Dendritic cell treated with granulocyte-macrophage colony-stimulating factor and Interleukin-4, amounts not matched to agents 40 ng/mL and 50 ng/mL, for 4 days (primary cell): ENCODE measurements around the gene RAB20.
A peak's percentile ranks its signal among the peaks of the same experiment; 100 is the strongest.

ENCODE experiments used
- H3K27ac Mint-ChIP-seq: one replicate; pipeline ENCODE4 v1.8.0; 2022; ENCODE audit warnings: mild to moderate bottlenecking, mixed read lengths
- H3K27me3 Mint-ChIP-seq: one replicate; pipeline ENCODE4 v1.8.0; 2022; ENCODE audit warnings: mild to moderate bottlenecking, mixed read lengths
- H3K36me3 Mint-ChIP-seq: one replicate; pipeline ENCODE4 v1.8.0; 2022; ENCODE audit warnings: low read depth, mixed read lengths
- H3K4me1 Mint-ChIP-seq: one replicate; pipeline ENCODE4 v1.8.0; 2022; ENCODE audit warnings: low read depth, mixed read lengths
- H3K4me3 Mint-ChIP-seq: one replicate; pipeline ENCODE4 v1.8.0; 2022; ENCODE audit warnings: mild to moderate bottlenecking, moderate library complexity, mixed read lengths
- H3K9me3 Mint-ChIP-seq: one replicate; pipeline ENCODE4 v1.8.0; 2022; ENCODE audit warnings: mixed read lengths
- intact Hi-C: fragments of 100-400 bp; cut with micrococcal nuclease; formaldehyde crosslinking; loops from one replicate; pipeline ENCODE4 v1.15.0; 2022

RAB20 gene

DNA sequence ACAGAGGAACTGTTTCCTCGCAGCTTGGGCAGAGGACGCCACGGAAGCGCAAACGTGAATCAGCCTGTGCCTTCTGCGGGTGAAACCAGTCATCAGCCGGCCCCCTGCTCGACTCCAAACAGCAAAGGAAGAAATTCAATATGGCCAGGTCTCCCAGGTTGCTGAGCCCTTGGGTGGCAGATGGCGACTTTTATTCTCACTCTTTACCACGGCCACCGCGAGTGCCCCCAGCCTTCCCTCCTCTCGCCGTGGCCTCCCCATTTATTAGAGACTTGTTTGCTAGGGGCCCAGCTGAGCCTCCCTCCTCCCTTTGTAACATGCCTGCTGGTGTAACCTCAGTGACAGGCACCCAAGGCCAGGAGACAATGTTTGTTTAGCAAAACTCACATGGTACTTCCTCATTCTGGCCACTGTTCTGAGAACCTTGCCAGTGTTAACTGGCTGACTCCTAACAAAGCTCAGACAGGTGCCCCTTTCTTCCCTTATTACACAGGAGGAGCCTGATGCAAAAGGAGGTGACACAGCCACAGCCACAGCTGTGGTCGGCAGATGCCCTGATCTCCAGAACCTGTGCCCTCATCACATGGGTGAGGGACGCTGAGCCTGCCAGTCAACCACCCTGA lies 5.8 kb downstream of the RAB20 start:
- Mint-ChIP-seq H3K27ac (peak overlapping the region; percentile 44), H3K36me3 (peaks cover 80% of the 10 kb centered on the region), H3K4me1 (peaks cover 77% of the 10 kb centered on the region), H3K4me3 (no peak overlapping the region), H3K9me3 (peaks cover 6% of the 10 kb centered on the region), H3K27me3 (no peaks in the 10 kb centered on the region)
- intact Hi-C loops: no loop called here

DNA sequence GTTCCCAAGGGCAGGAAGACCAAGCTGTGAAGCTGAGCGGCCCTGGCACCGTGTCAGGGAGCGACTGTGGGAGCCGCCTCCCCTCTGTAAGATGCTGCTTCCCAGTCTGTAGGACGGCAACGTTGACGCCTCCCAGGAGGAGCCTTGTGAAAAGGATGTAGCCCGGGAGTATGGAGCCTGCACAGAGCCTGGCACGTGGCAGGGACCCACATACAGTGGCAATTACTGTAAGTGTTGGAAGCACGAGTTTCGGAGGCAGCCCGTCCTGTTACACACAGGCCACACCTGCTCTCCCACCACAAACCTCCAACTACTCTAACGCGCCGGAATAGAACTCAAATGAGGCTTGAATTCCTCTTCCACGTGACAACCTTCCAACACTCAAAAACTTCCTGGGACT lies 6.6 kb downstream of the RAB20 start:
- Mint-ChIP-seq H3K4me1 (peaks cover 71% of the 10 kb centered on the region), H3K36me3 (peaks cover 83% of the 10 kb centered on the region), H3K27me3 (no peaks in the 10 kb centered on the region), H3K4me3 (no peak overlapping the region), H3K27ac (peak overlapping the region; percentile 44), H3K9me3 (peaks cover 6% of the 10 kb centered on the region)
- intact Hi-C loops: no loop called here

- Mint-ChIP-seq H3K36me3 (peaks cover 81% of the 10 kb centered on the region), H3K4me1 (peaks cover 68% of the 10 kb centered on the region), H3K27ac (no peak overlapping the region), H3K9me3 (peaks cover 6% of the 10 kb centered on the region), H3K4me3 (no peak overlapping the region), H3K27me3 (no peaks in the 10 kb centered on the region)
- intact Hi-C loops: no loop called here
Measured at GRCh38 chr13:110554227-110554836, 7.2 kb downstream of the RAB20 start.

GRCh38 chr13:110553417-110553816 lies 8.1 kb downstream of the RAB20 start:
- Mint-ChIP-seq H3K4me1 (peaks cover 66% of the 10 kb centered on the region), H3K36me3 (peaks cover 75% of the 10 kb centered on the region), H3K27ac (no peak overlapping the region), H3K4me3 (no peak overlapping the region), H3K9me3 (peaks cover 6% of the 10 kb centered on the region), H3K27me3 (no peaks in the 10 kb centered on the region)
- intact Hi-C loops: no loop called here

GRCh38 chr13:110552767-110553166 lies 8.8 kb downstream of the RAB20 start:
- Mint-ChIP-seq H3K4me1 (peaks cover 62% of the 10 kb centered on the region), H3K36me3 (peaks cover 74% of the 10 kb centered on the region), H3K9me3 (peaks cover 6% of the 10 kb centered on the region), H3K27ac (no peak overlapping the region), H3K27me3 (no peaks in the 10 kb centered on the region), H3K4me3 (no peak overlapping the region)
- intact Hi-C loops: no loop called here

- no peaks in the 10 kb centered on the region for H3K27me3 Mint-ChIP-seq
- intact Hi-C loops: no loop called here
- H3K27ac Mint-ChIP-seq: no peak overlapping the region
- no peak overlapping the region for H3K4me3 Mint-ChIP-seq
- H3K36me3 Mint-ChIP-seq: peaks cover 69% of the 10 kb centered on the region
- H3K4me1 Mint-ChIP-seq: peaks cover 59% of the 10 kb centered on the region
- H3K9me3 Mint-ChIP-seq: no peaks in the 10 kb centered on the region
Measured at GRCh38 chr13:110551284-110551683, 10.2 kb downstream of the RAB20 start.

DNA sequence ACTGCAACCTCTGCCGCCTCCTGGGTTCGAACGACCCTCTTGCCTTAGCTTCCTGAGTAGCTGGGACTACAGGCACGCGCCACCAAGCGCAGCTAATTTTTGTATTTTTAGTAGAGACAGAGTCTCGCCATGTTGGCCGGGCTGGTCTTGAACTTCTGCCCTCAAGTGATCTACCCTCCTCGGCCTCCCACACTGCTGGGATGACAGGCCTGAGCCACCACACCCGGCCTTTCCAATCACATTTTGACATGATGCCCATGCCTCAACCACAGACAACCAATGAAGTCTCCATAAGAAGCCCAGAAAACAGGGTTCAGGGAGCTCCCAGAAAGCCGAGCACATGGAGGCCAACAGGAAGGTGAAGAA lies 11.7 kb downstream of the RAB20 start:
- Mint-ChIP-seq H3K4me1 (peaks cover 55% of the 10 kb centered on the region), H3K27ac (no peak overlapping the region), H3K27me3 (no peaks in the 10 kb centered on the region), H3K9me3 (peaks cover 6% of the 10 kb centered on the region), H3K4me3 (no peak overlapping the region), H3K36me3 (peaks cover 72% of the 10 kb centered on the region)
- intact Hi-C loops: no loop called here

- H3K27me3 Mint-ChIP-seq: no peaks in the 10 kb centered on the region
- H3K9me3 Mint-ChIP-seq: peaks cover 7% of the 10 kb centered on the region
- no peak overlapping the region for H3K4me3 Mint-ChIP-seq
- intact Hi-C loops: no loop called here
- no peak overlapping the region for H3K27ac Mint-ChIP-seq
- peaks cover 50% of the 10 kb centered on the region for H3K4me1 Mint-ChIP-seq
- H3K36me3 Mint-ChIP-seq: peaks cover 72% of the 10 kb centered on the region
Measured at GRCh38 chr13:110548891-110549794, 12.4 kb downstream of the RAB20 start.

DNA sequence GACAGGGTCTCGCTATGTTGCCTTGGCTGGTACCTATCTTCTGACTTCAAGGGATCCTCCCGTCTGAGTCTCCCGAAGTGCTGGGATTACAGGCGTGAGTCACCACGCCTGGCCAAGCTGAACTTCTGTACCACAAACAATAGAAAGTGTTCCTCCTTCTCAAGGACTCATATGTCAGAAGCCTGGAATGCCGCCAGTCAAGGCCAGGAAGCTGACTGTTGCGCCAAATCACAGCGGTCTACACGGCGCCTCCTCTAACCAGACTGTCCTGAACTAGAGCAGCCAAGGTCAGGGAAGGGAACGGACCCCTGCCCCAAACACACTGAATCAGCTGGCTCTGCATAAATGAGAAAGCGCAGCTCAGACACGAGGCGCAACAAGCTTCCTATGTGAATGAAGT lies 14.6 kb downstream of the RAB20 start:
- Mint-ChIP-seq H3K36me3 (peaks cover 83% of the 10 kb centered on the region), H3K27ac (peak overlapping the region; percentile 30)

DNA sequence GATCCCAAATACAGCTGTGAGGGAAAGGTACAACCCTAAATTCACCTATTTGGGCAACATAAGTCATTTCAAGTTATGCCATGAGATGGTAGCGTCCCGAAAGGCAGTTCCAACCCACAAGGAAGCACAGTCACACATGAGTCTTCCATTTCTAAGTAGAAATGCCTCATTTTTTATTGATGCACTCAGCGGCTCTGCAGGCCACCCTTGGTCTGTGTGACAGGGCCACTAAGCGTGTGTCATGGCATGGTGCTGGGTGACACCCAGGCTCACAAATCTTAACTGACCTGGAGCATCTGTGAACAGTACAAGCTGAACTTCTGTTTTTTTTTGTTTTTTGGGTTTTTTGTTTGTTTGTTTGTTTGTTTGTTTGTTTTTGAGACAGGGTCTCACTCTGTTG lies 15.1 kb downstream of the RAB20 start:
- Mint-ChIP-seq H3K27ac (peak overlapping the region; percentile 30), H3K4me3 (no peak overlapping the region), H3K36me3 (peaks cover 79% of the 10 kb centered on the region), H3K9me3 (peaks cover 7% of the 10 kb centered on the region), H3K4me1 (peaks cover 63% of the 10 kb centered on the region), H3K27me3 (no peaks in the 10 kb centered on the region)
- intact Hi-C loops: no loop called here

More for the DNA sequence above, 14.6 kb downstream of the RAB20 start:
- no peaks in the 10 kb centered on the region for H3K27me3 Mint-ChIP-seq
- peaks cover 60% of the 10 kb centered on the region for H3K4me1 Mint-ChIP-seq
- H3K4me3 Mint-ChIP-seq: no peak overlapping the region
- H3K9me3 Mint-ChIP-seq: peaks cover 7% of the 10 kb centered on the region
- intact Hi-C loops: no loop called here

DNA sequence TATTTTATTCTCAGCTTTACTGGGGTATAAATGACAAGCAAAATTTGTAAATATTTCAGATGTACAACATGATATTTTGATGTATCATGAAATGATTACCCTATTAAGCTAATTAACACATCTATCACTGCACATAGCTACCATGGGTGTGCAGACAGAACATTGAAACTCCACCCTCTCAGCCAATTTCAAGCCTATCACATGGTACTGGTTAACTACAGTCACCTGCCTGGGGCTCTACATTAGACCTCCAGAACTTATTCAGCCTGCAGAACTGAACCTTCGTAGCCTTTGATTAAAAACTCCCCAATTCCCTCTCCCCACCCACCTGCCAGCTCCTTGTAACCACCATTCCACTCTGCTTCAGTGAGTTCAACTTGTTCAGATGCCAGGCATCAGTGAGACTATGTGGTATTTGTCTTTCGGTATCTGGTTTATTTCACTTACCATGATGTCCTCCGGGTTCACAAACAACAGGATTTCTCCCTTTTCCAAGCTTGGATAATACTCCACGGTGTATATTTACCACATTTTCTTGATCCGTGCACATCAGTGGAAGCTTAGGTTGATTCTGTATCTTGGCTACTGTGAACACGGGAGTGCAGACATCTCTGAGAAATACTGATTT lies 19.2 kb downstream of the RAB20 start:
- intact Hi-C loops: no loop called here
- Mint-ChIP-seq H3K4me1 (peaks cover 66% of the 10 kb centered on the region), H3K9me3 (peaks cover 7% of the 10 kb centered on the region), H3K27ac (no peak overlapping the region), H3K4me3 (no peak overlapping the region), H3K27me3 (no peaks in the 10 kb centered on the region), H3K36me3 (peaks cover 59% of the 10 kb centered on the region)

GRCh38 chr13:110541526-110541920 lies 20.0 kb downstream of the RAB20 start:
- H3K9me3 Mint-ChIP-seq: peaks cover 7% of the 10 kb centered on the region
- H3K27ac Mint-ChIP-seq: peak overlapping the region; percentile 57
- no peak overlapping the region for H3K4me3 Mint-ChIP-seq
- H3K4me1 Mint-ChIP-seq: peaks cover 63% of the 10 kb centered on the region
- intact Hi-C loops: no loop called here
- no peaks in the 10 kb centered on the region for H3K27me3 Mint-ChIP-seq
- peaks cover 53% of the 10 kb centered on the region for H3K36me3 Mint-ChIP-seq

DNA sequence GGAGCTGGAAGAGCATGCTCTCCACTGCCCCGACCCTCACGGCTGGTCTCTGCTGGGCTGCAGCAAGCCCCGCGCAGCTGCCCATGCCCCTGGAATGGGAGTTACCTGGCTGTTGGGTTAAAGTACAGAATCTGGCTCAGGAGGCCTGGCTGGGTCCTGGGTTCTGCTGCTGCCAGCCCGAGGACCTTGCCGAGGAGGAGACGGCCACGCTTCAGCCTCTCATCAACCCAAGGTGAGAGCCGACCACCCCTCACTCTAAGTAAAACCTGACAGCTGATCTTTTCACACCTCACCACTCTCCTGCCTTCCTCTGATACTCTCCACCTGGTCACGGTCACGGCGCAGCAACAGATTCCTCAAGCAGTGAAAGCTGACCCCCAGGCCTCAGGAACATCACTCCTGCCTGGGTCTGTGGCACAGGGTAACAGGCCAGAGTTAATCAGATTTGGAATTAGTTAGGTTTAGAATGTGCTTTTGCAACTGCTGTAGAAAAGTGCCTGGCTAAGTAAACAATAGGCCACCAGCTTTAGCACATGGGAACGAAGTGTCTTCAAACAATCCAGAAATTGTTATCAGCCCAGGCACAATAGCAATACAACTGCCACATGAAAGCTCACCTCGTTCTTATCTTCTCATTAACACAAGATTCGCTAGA lies 20.5 kb downstream of the RAB20 start:
- Mint-ChIP-seq H3K27me3 (no peaks in the 10 kb centered on the region), H3K4me1 (peaks cover 61% of the 10 kb centered on the region), H3K9me3 (peaks cover 7% of the 10 kb centered on the region), H3K36me3 (peaks cover 50% of the 10 kb centered on the region), H3K4me3 (no peak overlapping the region), H3K27ac (peak overlapping the region; percentile 57)
- intact Hi-C loops: no loop called here
